ENCODE measurements around the gene FMNL2. TPM values are rescaled to one million over a fixed set of nuclear protein-coding genes. Genes with fewer than 3 reads are reported as not detected.
"Not testable (repeated sequence)": the region's sequence is repeated elsewhere in the genome, so short reads cannot be mapped to it uniquely, and the experiment has no call there.

The FMNL2 gene
- total and polyA plus RNA-seq, 2 experiments from 2014 or later = 5.1 to 11.7 TPM

DNA sequence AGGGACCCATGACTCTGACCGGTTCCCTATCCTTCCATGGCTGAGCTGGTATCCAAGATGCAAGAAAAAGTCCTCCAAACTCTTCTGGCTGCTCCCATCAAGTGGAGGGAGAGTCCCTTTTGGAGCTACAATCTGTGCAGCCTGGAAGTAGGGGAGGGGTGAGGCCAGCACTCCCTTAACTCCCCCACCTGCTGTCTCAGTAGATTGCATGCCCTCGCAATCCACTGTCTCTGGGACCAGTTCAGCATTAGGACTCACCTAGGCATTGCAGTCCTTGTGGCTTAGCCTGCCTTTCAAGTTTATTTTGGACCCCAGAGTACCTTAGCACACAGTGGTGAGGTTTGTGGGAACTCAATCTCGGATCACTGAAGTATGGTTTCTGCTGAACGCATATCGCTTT is 14.2 kb upstream of the FMNL2 start:
- Histone ChIP-seq H3K27ac (no peak overlapping the region), H3K4me1 (ENCODE audit: low read depth) (no peaks in the 10 kb centered on the region), H3K36me3 (no peaks in the 10 kb centered on the region), H3K4me3 (no peak overlapping the region), H3K27me3 (no peaks in the 10 kb centered on the region), H3K9me3 (ENCODE audit: low read depth) (no peaks in the 10 kb centered on the region)
- TF ChIP-seq, protein P1, sequence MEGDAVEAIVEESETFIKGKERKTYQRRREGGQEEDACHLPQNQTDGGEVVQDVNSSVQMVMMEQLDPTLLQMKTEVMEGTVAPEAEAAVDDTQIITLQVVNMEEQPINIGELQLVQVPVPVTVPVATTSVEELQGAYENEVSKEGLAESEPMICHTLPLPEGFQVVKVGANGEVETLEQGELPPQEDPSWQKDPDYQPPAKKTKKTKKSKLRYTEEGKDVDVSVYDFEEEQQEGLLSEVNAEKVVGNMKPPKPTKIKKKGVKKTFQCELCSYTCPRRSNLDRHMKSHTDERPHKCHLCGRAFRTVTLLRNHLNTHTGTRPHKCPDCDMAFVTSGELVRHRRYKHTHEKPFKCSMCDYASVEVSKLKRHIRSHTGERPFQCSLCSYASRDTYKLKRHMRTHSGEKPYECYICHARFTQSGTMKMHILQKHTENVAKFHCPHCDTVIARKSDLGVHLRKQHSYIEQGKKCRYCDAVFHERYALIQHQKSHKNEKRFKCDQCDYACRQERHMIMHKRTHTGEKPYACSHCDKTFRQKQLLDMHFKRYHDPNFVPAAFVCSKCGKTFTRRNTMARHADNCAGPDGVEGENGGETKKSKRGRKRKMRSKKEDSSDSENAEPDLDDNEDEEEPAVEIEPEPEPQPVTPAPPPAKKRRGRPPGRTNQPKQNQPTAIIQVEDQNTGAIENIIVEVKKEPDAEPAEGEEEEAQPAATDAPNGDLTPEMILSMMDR (IDR thresholded peaks at IDR 0.05; ENCODE audit: low read depth, low read length) = no peak
- DNase-seq (ENCODE audit: low read depth in 1 of 2, low spot score in 1 of 2) = no peak

DNA sequence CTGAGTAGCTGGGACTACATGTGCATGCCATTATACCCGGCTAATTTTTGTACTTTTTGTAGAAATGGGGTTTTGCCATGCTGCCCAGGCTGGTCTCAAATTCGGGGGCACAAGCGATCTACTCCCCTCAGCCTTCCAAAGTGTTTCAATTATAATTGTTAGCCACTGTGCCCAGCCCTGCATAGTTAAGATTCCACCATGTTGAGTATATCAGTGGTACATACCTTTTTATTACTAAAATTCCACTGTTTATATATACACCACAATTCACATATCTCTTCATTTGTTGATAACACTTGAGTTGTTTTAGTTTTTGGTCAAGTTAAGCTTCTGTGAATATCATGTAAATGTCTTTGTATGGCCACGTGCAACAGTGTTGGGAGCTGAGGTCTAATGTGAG is 12.8 kb upstream of the FMNL2 start:
- Histone ChIP-seq H3K9me3 (ENCODE audit: low read depth) (no peaks in the 10 kb centered on the region), H3K4me1 (ENCODE audit: low read depth) (no peaks in the 10 kb centered on the region), H3K27ac (no peak overlapping the region), H3K4me3 (no peak overlapping the region), H3K27me3 (no peaks in the 10 kb centered on the region), H3K36me3 (no peaks in the 10 kb centered on the region)
- TF ChIP-seq, protein P1 (IDR thresholded peaks at IDR 0.05; ENCODE audit: low read depth, low read length) = no peak
- DNase-seq (ENCODE audit: low read depth in 1 of 2, low spot score in 1 of 2) = no peak

DNA sequence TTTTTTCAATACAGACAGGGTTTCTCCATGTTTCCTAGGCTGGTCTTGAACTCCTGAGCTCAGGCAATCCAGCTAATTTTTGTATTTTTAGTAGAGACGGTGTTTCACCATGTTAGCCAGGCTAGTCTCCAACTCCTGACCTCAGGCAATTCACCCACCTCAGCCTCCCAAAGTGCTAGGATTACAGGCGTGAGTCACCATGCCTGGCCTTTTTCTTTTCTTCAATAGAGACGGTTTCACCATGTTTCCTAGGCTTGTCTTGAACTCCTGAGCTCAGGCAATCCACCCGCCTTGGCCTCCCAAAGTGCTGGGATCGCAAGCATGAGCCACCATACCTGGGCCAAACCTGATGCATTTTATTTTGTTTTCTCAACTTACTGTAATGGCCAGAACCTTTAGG is 9.8 kb upstream of the FMNL2 start:
- H3K36me3 ChIP-seq; DNase-seq (ENCODE audit: low read depth in 1 of 2, low spot score in 1 of 2); H3K4me3 ChIP-seq; H3K9me3 ChIP-seq (ENCODE audit: low read depth); H3K27ac ChIP-seq; H3K4me1 ChIP-seq (ENCODE audit: low read depth); H3K27me3 ChIP-seq: not testable (repeated sequence)

DNA sequence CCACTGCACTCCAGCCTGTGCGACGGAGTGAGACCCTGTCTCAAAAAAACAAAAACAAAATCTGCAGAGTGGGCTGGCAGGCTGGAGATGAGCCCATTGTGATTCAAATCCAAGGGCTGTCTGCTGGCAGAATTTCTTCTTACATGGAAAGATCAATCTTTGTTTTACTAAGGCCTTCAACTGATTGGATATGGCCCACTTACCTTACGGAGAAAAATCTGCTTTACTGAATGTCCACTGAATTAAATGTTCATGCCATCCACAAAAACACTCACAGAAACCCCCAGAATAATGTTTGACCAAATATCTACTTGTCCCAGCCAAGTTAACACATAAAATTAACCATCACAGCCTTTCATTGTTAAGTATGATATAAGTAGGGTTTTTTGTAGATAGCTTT is 8.3 kb upstream of the FMNL2 start:
- TF ChIP-seq, protein P1 (IDR thresholded peaks at IDR 0.05; ENCODE audit: low read depth, low read length) = no peak

DNA sequence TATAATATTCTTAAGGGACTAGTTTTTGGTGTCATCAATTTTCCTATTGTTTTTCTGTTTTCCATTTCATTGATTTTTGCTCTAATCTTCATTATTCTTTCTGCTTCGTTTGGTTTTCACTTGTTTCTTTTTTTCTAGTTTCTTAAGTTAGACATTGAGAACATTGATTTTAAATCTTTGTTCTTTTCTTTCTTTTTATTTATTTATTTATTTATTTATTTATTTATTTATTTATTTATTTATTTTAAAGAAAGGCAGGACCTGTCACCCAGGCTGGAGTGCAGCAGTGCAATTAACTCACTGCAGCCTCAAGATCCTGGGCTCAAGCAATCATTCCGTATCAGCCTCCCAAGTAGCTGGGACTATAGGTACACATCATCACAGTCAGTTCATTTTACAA is 7.0 kb upstream of the FMNL2 start:
- TF ChIP-seq, protein P1 (IDR thresholded peaks at IDR 0.05; ENCODE audit: low read depth, low read length) = no peak
- no peaks in the 10 kb centered on the region for H3K36me3 ChIP-seq
- H3K27me3 ChIP-seq = no peaks in the 10 kb centered on the region
- H3K4me3 ChIP-seq = no peak overlapping the region
- no peak overlapping the region for H3K27ac ChIP-seq
- no peaks in the 10 kb centered on the region for H3K4me1 ChIP-seq (ENCODE audit: low read depth)
- no peak for DNase-seq (ENCODE audit: low read depth in 1 of 2, low spot score in 1 of 2)
- no peaks in the 10 kb centered on the region for H3K9me3 ChIP-seq (ENCODE audit: low read depth)

More for the DNA sequence above, 8.3 kb upstream of the FMNL2 start:
- H3K4me1 ChIP-seq (ENCODE audit: low read depth) = no peaks in the 10 kb centered on the region
- DNase-seq (ENCODE audit: low read depth in 1 of 2, low spot score in 1 of 2) = no peak
- H3K9me3 ChIP-seq (ENCODE audit: low read depth) = no peaks in the 10 kb centered on the region
- no peak overlapping the region for H3K4me3 ChIP-seq
- no peaks in the 10 kb centered on the region for H3K27me3 ChIP-seq
- no peak overlapping the region for H3K27ac ChIP-seq
- H3K36me3 ChIP-seq = no peaks in the 10 kb centered on the region

DNA sequence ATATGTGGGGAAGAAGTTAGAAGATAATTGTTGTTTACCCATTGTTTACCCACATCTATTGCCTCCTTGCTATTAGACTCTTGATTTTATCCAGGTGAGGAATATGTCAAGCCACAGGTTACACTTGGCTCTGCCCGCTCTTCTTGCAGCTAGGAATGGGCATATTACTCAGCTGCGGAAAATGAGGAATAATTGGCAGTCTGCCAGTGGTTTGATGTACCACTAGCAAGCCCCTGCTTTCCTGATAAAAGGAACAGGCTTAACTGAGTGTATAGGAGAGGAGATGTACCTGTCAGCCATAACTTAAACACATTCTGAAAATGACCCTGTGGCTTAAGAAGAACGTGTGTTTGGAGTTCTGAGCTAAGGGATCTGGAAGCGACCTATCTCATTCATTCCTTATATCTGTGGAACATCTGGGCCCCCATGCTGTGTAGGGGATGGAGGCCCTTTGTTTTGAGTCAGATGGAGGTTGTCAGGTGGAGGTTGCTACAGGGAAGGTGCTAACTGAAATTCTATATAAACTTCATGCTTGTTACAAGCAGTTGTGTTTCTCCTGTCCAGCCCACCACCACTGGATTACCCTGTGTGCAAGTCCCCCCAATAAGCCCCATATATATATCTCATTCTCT is 4.6 kb upstream of the FMNL2 start:
- no peaks in the 10 kb centered on the region for H3K36me3 ChIP-seq
- no peaks in the 10 kb centered on the region for H3K27me3 ChIP-seq
- no peaks in the 10 kb centered on the region for H3K4me1 ChIP-seq (ENCODE audit: low read depth)
- DNase-seq (ENCODE audit: low read depth in 1 of 2, low spot score in 1 of 2) = no peak
- TF ChIP-seq, protein P1 (IDR thresholded peaks at IDR 0.05; ENCODE audit: low read depth, low read length) = no peak
- no peaks in the 10 kb centered on the region for H3K9me3 ChIP-seq (ENCODE audit: low read depth)
- H3K4me3 ChIP-seq = no peak overlapping the region
- no peak overlapping the region for H3K27ac ChIP-seq

Data from cardiac muscle cell (in vitro differentiated cells and primary cell).